Body of pancreas (tissue), 4 donors: ENCODE measurements around the gene CRABP1.

Experiments used
- CTCF ChIP-seq, 7 experiments: fragments of 450-650 bp in 4 of 7; fragments of 200-600 bp in 3 of 7; sonication (generic) in 3 of 7; IDR thresholded peaks; one replicate each; pipeline ENCODE4 v1.5.1; 2016 to 2019; ENCODE audit warnings: antibody characterized with exemption in 7 of 7
- POLR2A ChIP-seq, 3 donors: fragments of 450-650 bp; IDR thresholded peaks; one replicate each; pipeline ENCODE4 v1.6.1; 2016; ENCODE audit warnings: antibody characterized with exemption in 3 of 3, mild to moderate bottlenecking in 2 of 3

DNA sequence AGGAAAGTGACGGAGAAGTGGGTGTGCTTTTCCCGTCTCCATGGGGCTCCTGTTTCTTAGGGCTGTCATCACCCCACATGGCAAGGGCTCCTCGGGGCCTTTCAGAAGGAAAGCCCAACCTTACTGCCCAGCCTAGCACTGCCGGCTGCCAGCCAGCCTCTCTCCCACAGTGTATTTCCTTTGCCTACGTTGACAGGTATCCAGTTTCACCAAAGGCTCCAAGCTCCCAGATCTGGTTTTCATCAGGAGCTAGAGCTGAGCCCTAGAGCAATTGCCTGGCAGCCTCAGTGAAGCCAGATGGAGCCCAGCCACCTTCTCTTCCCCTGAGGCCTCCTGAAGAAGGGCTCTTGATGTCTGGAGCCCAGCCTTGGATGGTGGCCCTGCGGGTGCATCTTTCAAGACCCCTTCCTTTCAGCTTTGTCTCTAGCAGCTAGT lies 20.2 kb downstream of the CRABP1 start:
- TF ChIP-seq CTCF (IDR thresholded peaks at IDR 0.05) (no peak), POLR2A (IDR thresholded peaks at IDR 0.05) (no peak)
